Occipital lobe (tissue), 2 donors: ENCODE data around the gene TMEM245. TPM values are rescaled to one million over a fixed set of nuclear protein-coding genes. Genes with fewer than 3 reads are reported as not detected.
"Not testable (repeated sequence)": the region's sequence is repeated elsewhere in the genome, so short reads cannot be mapped to it uniquely, and the experiment has no call there.

Experiments used
- DNase-seq: peaks from one replicate; lab custom pipeline; 2025; lab: John Stamatoyannopoulos, UW
- total RNA-seq: library from RNA; depleted of rRNA; stranded (reverse); fragments of >200 nt; gene quantifications from one replicate; pipeline ENCODE4 v1.2.3, GENCODE V29; 2014

Gene TMEM245
- total RNA-seq, 1 donor from 2014 or later = 85.0 TPM

- DNase-seq = no peak
These were observed 13.8 kb upstream of the TMEM245 start for GRCh38 chr9:109133533-109133932.

- DNase-seq = no peak
These were observed 12.8 kb upstream of the TMEM245 start for GRCh38 chr9:109132567-109133021.

GRCh38 chr9:109129470-109130197 lies 9.9 kb upstream of the TMEM245 start:
- DNase-seq = no peak

GRCh38 chr9:109126671-109127070 lies 6.9 kb upstream of the TMEM245 start:
- not testable (repeated sequence) for DNase-seq

- DNase-seq = no peak
These were observed 4.4 kb upstream of the TMEM245 start for GRCh38 chr9:109124121-109124520.

GRCh38 chr9:109122726-109123621 lies 3.2 kb upstream of the TMEM245 start:
- no peak for DNase-seq

- no peak for DNase-seq
These were observed 1.6 kb upstream of the TMEM245 start for GRCh38 chr9:109121232-109121796.

GRCh38 chr9:109120204-109120789 lies 550 bp upstream of the TMEM245 start:
- no peak for DNase-seq

GRCh38 chr9:109118808-109119438 lies 824 bp downstream of the TMEM245 start:
- no peak for DNase-seq

GRCh38 chr9:109117856-109118807 lies 1.6 kb downstream of the TMEM245 start:
- DNase-seq = no peak

- DNase-seq = no peak
These were observed 3.7 kb downstream of the TMEM245 start for GRCh38 chr9:109115931-109116526.

- DNase-seq = no peak
These were observed 5.1 kb downstream of the TMEM245 start for GRCh38 chr9:109114670-109115069.

- DNase-seq = no peak
These were observed 5.7 kb downstream of the TMEM245 start for GRCh38 chr9:109113892-109114609.

- no peak for DNase-seq
These were observed 6.5 kb downstream of the TMEM245 start for GRCh38 chr9:109113254-109113653.

GRCh38 chr9:109110329-109111021 lies 9.3 kb downstream of the TMEM245 start:
- no peak for DNase-seq

GRCh38 chr9:109109967-109110328 lies 9.8 kb downstream of the TMEM245 start:
- no peak for DNase-seq

GRCh38 chr9:109108318-109108717 lies 11.4 kb downstream of the TMEM245 start:
- DNase-seq = no peak

GRCh38 chr9:109107402-109108240 lies 12.1 kb downstream of the TMEM245 start:
- no peak for DNase-seq
